GM11168 (cell line): Measurements from ENCODE around the gene KRT78.

Experiments used
- in situ Hi-C: fragments of 300-500 bp; cut with MboI; formaldehyde crosslinking; loops from one replicate; pipeline ENCODE4 v1.12.0; 2022; ENCODE audit warnings: low sequenced_read_pairs; ENCODE audit not compliant: unreplicated experiment

Gene KRT78

DNA sequence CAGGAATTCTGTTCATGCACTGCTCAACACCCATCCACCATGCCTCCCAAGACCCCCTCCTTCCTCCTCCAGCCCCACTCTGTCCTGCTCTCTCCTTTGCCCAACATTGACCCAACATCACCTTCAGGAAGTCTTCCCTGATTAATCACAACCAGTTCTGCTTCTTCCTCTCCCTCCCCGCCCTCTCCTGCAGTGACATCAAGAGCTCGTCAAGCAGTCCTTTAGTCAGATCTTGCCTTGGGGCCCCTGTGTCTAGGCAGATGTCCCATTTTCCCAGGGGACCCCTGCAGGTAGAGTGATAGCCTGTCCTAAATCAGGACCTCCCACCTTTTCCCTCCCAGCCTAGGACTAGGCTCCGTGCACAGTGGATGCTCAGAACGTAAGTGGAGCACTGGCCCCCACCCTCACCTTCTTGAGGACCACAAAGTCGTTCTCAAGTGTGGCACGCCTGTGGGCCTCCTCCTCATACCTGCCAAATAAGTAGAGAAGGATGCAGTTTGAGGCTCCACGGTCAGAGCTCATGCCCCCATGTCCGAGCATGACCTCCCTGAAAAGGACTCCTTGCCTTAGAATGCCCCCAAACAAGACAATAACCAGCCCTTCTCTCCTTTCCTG lies 2.3 kb downstream of the KRT78 start:
- in situ Hi-C loops = no loop called here

DNA sequence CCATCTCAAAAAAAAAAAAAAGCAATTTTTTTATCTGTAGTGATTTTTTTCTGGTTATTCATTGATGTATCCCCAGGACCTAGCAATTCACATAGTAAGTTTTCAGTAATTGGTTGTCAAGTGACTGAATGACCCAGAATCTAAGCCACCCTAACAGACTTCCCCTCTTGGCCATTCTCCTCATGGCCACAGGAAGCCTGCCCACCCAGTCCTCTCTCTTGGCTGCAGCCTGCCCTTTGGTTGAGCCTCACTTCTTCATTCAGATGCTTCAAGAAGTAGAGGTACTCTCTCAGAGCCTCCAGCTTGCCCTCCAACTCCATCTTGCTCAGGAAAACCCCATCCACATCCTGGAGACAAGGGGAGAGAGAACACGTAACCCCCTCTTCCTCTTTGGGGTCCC lies 2.8 kb downstream of the KRT78 start:
- in situ Hi-C loops = no loop called here

DNA sequence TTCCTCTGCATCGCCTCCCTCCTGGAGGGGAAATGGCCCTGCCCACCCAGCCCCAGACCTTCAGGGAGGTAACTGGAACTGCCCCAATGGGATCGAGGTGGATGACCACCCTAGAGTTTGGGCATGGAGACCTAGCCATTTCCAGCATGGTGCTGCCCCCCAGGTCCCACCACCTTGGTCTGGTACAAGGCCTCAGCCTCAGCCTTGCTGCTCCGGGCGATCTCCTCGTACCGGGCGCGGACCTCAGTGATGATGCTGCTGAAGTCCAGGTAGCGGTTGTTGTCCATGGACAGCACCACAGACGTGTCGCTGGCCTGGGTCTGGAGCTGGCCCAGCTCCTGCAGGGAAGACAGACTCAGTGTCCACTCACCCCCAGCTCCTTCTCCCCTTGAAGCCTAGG lies 4.4 kb downstream of the KRT78 start:
- in situ Hi-C loops = no loop called here

DNA sequence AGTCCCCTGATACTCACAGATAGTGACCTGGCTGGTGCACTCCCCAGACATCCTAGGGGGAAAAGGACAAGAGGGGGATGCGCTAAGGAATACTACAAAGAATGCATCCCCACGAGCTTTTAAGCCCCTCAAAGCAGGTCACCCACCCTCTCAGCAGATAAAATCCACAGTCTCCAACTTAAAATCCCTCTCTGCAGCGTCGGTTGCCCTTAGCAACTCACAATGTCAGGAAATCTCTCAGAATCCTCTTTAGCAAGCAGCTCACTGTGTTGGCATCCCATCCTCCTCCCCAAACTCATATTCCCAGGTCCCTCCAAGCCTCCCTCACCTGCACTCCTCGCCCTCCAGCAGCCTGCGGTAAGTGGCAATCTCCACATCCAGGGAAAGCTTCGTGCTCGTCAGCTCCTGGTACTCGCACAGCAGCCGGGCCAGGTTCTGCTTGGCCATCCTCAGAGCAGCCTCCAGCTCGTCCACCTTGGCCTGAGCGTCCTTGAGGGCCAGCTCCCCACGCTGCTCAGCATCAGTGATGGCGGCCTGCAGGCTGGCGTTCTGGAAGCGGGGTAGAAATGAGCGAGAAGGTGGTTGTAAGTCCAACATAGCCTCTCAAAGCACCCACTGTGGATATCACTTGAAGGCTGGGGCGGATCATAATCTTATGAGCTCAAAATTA lies 9.2 kb downstream of the KRT78 start:
- in situ Hi-C loops = no loop called here

DNA sequence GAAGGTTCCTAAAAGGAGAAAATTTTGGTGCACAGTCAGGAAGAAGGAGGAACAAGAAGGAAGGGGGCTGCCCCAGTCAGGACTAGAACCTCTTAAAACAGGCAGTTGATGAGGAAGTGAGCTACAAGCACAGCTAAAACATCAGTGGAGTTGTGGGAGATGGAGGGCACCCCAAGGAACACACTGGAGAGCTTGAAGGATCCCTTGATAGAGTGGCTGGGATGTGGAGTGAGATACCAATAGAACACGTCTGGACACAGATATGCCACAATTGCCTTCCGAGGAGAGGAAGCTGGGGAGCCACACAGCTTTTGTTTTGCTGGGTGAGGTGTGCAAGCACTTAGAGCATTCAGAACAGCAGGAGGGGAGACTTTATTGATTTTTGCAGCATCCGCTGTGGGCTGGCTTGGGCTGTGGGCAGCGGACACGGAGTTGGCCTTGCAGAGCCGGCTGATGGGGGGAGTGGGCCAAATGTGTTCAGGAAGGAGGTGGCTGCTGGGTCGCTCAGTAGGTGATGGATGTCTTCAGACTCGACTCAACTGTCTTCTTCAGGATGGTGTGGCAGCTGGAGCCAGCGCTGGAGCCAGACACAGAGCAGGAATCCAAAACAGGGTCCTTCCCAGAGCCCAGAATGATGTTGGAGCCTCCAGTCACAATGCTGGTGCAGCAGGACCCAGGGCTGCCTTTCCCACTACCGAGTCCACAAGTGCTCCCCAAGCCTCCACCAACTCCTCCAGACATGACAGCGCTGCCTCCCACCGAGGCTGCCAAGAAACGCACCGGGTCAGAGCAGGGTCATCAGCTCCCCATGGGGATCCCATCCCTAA lies 10.0 kb downstream of the KRT78 start:
- in situ Hi-C loops = no loop called here

DNA sequence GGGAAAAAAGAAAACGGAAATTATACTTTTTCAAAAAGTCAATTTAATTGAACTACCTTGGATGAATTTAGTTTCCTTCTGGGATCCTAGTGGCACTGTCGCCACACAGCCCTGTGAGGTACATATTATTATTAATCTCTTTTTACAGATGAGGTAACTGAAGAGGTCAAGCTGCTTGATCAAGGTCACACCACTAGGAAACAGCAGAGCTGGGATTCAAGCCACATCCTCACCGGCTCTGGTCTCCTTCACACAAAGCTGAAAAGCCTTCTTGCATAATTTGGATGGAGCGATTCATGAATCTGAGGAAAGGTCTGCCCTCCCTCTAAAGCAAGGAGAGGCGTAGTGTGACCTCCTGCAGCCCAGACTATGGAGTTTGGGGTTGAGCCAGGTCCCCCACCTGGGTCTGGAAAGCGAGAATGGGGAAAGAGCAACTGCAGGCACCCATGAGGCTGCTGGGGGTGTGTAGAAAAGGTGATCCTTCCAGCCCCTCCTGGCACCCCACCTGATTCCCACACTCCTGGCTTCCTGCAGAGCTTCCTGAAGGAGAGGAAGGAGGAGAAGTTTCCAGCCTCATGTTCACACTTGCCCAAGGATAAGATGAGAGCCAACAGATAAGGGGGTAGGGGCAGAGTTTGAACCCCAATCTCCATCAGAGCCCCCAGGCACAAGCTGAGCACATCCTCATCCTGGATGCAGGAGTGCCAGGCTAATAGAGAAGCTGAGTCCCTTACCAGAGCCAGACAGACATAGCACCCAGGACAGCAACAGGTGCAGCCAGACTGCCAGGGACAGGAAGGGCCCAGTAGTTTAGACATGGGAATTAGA lies 10.8 kb downstream of the KRT78 start:
- in situ Hi-C loops = no loop called here

DNA sequence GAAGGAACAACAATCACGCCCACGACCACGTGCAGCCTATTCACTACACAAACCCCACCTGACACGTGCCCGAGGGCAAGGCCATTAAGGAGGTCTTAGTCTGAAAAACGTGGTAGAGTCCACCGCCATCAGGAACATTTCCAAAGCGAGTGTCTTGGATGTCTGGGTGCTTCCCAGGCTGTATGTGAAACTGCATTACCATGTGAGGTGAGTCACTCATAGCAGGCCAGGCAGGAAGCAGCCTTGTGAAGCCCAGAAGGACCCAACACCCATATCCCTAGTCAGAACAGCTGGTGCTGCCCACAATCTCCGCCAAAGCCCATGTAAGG lies 11.4 kb downstream of the KRT78 start:
- in situ Hi-C loops = no loop called here

DNA sequence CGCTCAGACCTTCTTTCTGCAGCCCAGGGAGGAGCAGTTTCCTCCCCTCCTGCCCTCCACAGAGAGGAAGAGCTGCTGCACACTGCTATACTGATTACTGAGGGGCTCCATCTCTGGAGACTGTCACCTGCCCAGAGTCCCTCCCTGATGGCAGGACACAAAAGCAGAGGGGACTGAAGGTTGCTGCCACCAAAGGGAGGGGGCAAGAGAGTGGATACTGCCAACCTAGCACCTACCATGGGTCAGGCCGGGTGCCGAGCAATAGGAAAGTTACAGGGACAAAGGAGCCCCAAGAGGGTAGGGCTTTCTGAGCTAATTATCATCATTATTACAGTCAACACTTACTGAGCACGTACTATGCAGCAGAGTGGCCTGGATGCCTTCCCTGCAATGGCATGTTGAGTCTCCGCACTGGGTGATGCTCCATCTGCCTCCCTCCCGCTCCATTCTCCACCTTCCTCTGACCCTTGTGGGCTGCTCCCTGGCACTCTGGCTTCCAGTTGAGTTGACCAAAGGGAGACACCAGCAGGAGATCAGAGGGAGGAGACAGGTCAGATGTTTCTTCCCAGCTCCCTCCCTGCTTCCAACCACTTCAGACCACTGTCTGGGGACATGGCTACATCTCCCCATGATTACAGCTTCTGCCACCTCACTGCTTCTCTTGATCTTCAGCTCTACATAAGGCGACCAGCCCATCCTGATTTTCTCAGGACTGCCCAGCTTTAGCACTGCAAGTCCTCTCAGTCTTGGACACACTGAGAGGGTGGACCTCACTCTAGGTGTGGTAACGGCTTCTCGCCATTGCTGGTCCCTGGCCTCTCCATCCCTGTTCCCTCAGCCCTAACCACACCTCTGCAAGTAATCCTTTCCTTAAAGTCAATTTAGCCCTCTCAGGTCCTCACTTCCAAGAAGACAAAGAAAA lies 12.0 kb downstream of the KRT78 start:
- in situ Hi-C loops = no loop called here

DNA sequence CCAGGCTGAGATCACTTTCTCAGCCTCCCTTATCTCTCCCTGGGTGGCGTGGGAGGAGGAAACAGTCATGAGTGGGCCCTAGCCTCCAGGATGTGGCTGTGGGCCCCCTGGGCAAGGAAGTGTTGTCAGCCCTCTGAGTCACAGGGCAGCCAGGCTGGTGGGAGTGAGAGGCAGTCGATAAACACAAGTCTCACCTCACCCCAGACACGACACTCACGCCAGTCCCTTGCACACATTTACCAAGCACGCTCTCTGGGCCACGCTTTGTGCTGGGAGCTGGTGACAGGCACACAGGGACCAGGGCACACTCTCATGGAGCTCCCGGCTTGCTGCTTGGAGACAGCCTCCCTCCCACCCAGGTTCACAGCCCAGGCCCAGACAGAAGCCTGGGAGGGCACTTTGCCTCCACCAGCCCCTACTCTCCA lies 12.7 kb downstream of the KRT78 start:
- in situ Hi-C loops = no loop called here

DNA sequence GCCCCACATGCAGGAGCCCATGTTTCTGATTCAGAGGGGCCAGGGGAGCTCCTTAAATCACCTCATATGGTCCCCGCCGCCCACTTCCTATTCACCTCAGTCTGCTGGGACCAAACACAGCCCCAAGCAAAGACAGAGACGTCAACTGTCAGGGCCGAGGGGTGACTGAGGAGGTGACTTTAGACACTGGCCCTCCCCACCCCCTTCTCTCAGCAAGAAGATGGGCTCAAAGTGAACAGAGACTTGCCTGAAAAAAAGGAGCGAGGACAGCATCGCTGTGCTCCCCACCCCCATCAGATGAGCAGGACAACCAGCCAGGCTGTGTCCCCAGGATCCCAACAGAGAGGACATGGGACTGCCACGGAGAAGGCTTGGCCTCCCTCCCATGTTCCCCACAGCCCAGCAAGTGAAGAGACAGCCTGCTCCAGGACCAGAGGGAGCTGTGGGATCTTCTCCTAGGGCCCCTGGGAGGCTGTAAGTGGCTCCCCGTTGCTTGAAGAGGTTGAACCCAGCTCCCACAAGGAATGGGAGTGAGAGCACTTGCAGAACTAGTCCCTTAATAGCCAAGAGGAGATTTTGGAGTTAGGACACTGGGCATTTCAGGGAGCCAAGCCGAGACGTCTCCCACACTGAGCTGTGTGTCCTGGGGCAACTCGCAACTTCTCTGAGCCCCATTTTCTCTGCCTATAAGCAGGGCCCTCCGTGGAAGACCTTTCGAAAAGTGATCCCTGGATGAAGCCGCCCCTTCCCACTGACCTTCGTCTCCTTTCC lies 13.3 kb downstream of the KRT78 start:
- in situ Hi-C loops = no loop called here

DNA sequence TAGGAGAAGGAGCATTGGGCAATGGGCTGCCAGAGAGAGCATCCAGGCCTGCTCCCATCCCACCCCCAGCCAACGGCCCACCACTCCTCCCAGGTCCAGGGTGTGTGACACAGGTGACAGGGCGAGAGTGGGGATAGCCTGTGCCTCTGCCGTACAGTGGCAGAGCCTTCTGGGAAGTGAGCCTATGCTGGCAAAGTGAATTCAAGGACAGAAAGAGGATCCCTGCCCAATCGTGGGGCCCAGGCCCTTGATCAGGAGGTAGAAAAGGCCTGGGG lies 14.1 kb downstream of the KRT78 start:
- in situ Hi-C loops = no loop called here

DNA sequence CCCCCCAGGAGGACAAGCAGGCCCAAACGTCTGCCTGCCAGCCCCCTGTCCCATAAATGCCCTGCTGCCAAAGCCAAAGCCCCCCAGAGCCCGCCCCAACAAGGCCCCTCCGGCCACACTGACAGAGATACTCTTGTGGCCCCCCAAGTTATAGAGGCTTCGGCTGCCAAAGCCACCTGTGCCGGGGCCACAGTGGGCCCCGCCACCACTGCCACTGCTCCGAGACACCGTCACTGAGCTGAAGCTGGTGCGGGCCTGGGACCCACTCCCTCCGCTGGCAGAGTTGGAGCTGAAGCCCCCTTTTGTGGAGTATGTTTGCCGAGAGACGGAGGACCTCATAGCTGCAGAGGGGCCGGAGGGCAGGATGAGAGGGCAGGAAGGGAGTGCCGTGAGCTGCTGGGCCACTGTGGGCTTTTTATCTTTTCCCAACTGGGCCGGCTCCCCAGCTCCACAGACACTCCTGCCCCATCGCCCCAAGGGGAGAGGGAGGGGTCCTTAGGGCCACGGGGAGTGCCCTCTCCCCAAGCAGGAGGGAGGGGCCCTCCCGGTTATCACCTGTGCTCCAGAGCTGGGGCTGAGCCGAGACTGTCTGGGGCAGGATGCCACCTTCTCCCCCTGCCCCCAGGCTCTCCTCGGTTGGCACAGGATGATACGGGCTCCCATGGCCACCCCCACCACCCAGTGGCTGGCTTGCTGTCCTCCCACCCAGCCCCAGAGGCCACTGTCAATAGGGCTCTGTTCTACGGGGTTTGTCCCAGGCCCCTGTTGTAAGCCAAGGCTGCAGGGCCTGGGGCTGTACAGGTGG lies 14.7 kb downstream of the KRT78 start, which contains the start of gene KRT79:
Gene KRT79 (minus strand): TSS at position 390 of the 805 bp plus-strand sequence. CDS start 51 bp downstream, at position 339.
- in situ Hi-C loops = no loop called here

DNA sequence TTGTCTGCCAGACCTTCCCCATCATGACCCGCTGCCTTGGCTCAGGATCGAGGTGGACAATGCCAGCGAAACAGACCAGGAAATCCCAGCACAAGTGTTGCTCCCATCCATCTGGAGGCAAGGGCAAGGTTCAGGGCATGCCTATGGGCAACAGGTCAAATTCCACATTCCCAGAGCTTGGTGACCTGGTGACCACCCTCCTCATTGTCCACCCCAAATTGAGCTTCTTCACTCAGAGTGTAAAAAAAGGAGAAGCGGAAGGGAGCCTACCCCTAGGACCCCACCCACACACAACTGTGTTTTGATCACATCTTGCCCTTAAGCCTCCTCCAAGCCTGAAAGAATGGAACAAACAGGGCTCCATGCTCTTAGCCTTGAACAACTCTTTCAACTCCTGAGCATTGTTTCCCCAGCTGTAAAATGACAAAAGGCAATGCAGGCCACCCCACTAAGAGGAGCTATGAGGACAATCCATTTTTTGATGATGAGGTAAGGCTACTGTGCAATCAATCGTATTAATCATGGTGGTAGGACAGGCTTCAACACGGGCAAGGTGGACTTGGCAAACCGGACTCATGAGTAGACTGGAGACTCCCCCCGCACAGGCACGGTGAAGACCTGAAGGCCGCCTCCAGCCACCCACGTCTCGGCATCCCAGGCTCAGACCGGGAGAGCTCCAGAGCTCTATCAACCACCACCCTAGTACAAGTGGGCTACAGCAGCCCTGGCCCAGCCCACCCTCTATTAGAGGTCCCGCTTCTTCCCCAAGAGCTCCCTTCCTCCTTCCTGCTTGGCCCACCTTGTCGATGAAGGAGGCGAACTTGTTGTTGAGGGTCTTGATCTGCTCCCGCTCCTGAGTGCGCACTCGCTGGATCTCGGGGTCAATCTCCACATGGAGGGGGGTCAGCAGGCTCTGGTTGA lies 15.5 kb downstream of the KRT78 start:
- in situ Hi-C loops = no loop called here

DNA sequence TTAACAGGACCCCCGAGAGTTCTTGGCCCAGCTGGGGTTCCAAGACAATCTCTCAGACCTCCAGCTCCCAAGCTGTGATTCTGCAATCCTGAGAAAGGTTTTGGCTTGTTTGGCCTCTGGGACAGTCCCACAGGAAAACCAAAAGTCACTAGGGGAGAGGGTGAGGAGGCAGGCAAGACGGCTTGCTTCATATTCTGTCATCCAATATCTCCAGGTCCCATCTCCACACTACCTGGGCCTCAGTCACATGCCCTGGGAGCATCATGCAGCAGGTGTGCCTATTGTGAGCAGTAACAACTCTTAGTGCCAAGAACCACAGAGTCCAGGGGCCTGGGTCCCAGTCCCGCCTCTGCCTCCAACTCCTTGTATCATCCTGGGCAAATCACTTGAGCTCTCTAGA lies 16.3 kb downstream of the KRT78 start:
- in situ Hi-C loops = no loop called here

DNA sequence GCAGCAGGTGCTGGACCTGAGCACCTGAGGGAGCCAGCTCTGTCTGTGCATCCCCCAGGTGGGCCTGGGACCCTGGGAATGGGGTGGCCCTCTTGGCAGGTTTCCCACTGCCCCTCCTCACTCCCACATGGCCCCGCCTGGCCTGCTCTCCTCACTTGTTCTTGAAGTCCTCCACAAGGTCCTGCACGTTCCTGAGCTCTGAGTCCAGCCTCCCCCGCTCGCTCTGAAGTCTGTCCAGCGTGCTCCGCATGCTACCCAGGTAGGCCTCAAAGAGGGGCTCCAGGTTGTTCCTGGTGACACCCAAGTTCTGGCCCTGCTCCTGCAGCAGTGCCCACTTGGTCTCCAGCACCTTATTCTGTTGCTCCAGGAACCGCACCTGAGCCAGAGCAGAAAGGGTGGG lies 17.5 kb downstream of the KRT78 start:
- in situ Hi-C loops = no loop called here

DNA sequence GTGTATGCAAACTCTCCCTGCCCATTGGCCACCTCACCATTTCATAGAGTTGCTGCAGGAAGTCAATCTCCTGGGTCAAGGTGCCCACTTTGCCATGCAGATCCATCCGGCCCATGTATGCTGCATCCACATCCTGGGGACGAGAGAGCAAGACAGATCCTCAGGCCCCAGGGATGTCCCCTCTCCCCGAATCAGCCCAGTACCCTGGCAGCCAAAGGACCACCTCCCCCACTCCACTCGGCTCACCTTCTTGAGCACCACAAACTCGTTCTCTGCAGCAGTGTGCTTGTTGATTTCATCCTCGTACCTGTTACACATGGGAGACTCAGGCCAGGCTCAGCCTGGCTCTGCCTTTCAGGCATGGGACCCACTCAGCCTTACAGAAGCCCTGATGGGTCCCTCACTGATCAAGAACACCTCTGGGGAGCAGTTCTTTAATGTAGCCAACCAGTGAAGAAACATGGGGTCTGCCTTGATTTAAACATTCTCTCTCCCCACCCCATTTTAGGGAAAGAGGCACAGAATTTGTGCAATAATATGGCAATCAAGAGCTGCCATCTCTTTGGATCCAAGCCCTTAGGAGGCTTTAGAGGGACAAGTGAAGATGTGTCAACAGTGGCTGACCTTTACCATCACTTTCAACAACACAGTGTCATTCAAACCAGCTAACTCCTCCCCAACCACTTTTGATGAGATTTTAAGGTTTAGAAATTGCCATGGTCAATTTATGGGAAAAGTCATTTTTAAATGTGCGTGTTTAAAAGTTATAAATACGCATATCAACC lies 18.6 kb downstream of the KRT78 start:
- in situ Hi-C loops = no loop called here
